HepG2 (cell line): ENCODE data around the gene GPR173. TPM values are rescaled to one million over a fixed set of nuclear protein-coding genes. Genes with fewer than 3 reads are reported as not detected.

Source experiments
- ARNT2 ChIP-seq: sonication (generic); formaldehyde crosslinking; IDR thresholded peaks from 2 replicates; pipeline ENCODE4 v1.8.0; 2022; ENCODE audit warnings: mild to moderate bottlenecking, low read depth, missing genetic modification reagents, moderate library complexity
- CBX5 ChIP-seq: sonication (generic); formaldehyde crosslinking; IDR thresholded peaks from 2 replicates; pipeline ENCODE4 v1.4.0; 2020; ENCODE audit warnings: missing genetic modification reagents, borderline replicate concordance
- DR1 ChIP-seq: sonication (generic); formaldehyde crosslinking; IDR thresholded peaks from 2 replicates; pipeline ENCODE4 v1.8.0; 2021; ENCODE audit warnings: mild to moderate bottlenecking, missing genetic modification reagents, inconsistent platforms
- HES4 ChIP-seq: sonication (generic); formaldehyde crosslinking; IDR thresholded peaks from 2 replicates; pipeline ENCODE4 v1.9.0; 2021; ENCODE audit warnings: mild to moderate bottlenecking, missing genetic modification reagents, borderline replicate concordance
- IRF2 ChIP-seq: IDR thresholded peaks from 2 replicates; pipeline ENCODE4 v1.6.1; 2018; ENCODE audit warnings: missing genetic modification reagents, missing compliant biosample characterization
- KDM3A ChIP-seq: IDR thresholded peaks from 2 replicates; pipeline ENCODE4 v1.6.1; 2018; ENCODE audit warnings: low read depth, missing compliant biosample characterization
- KLF11 ChIP-seq: IDR thresholded peaks from 2 replicates; pipeline ENCODE4 v1.6.1; 2016; ENCODE audit warnings: missing compliant biosample characterization
- KMT2B ChIP-seq: IDR thresholded peaks from 2 replicates; pipeline ENCODE4 v1.6.1; 2016; ENCODE audit warnings: missing genetic modification reagents, missing compliant biosample characterization
- MAX ChIP-seq: IDR thresholded peaks from 2 replicates; pipeline ENCODE4 v1.6.1; 2012; ENCODE audit warnings: inconsistent platforms
- MTF1 ChIP-seq: sonication (generic); formaldehyde crosslinking; IDR thresholded peaks from 2 replicates; pipeline ENCODE4 v1.5.0; 2020; ENCODE audit warnings: missing genetic modification reagents
- MXI1 ChIP-seq: IDR thresholded peaks from 3 replicates; pipeline ENCODE4 v1.6.1; 2012; ENCODE audit warnings: low read depth, low read length, inconsistent platforms, borderline replicate concordance
- NR2C2 ChIP-seq: sonication (generic); formaldehyde crosslinking; IDR thresholded peaks from 2 replicates; pipeline ENCODE4 v1.4.0; 2020; ENCODE audit warnings: missing genetic modification reagents, mild to moderate bottlenecking, moderate library complexity, borderline replicate concordance
- TBP ChIP-seq: sonication (generic); formaldehyde crosslinking; IDR thresholded peaks from 2 replicates; pipeline ENCODE4 v1.5.0; 2020; ENCODE audit warnings: missing genetic modification reagents
- TFAP4 ChIP-seq: sonication (generic); IDR thresholded peaks from 2 replicates; pipeline ENCODE4 v1.6.1; 2016; ENCODE audit warnings: low read depth, borderline replicate concordance
- THAP8 ChIP-seq: sonication (generic); formaldehyde crosslinking; IDR thresholded peaks from 2 replicates; pipeline ENCODE4 v1.5.1; 2020; ENCODE audit warnings: missing genetic modification reagents, mild to moderate bottlenecking, borderline replicate concordance
- ZBTB44 ChIP-seq: sonication (generic); formaldehyde crosslinking; IDR thresholded peaks from 2 replicates; pipeline ENCODE4 v1.4.0; 2020; ENCODE audit warnings: missing genetic modification reagents
- ZNF331 ChIP-seq: sonication (generic); formaldehyde crosslinking; IDR thresholded peaks from 2 replicates; pipeline ENCODE4 v1.4.0; 2020; ENCODE audit warnings: missing genetic modification reagents
- ZNF414 ChIP-seq: sonication (generic); formaldehyde crosslinking; IDR thresholded peaks from 2 replicates; pipeline ENCODE4 v1.5.0; 2020; ENCODE audit warnings: missing genetic modification reagents
- ZNF556 ChIP-seq: sonication (generic); formaldehyde crosslinking; IDR thresholded peaks from 2 replicates; pipeline ENCODE4 v1.4.0; 2020; ENCODE audit warnings: mild to moderate bottlenecking, missing genetic modification reagents, borderline replicate concordance
- ZNF710 ChIP-seq: sonication (generic); formaldehyde crosslinking; IDR thresholded peaks from 2 replicates; pipeline ENCODE4 v1.5.0; 2020; ENCODE audit warnings: mild to moderate bottlenecking, missing genetic modification reagents, borderline replicate concordance
- ZNF766 ChIP-seq: sonication (generic); formaldehyde crosslinking; IDR thresholded peaks from 2 replicates; pipeline ENCODE4 v1.5.0; 2020; ENCODE audit warnings: missing genetic modification reagents, borderline replicate concordance
- ZNF841 ChIP-seq: sonication (generic); formaldehyde crosslinking; IDR thresholded peaks from 2 replicates; pipeline ENCODE4 v1.8.1; 2023; ENCODE audit warnings: missing genetic modification reagents, borderline replicate concordance
- ZZZ3 ChIP-seq: sonication (generic); formaldehyde crosslinking; IDR thresholded peaks from 2 replicates; pipeline ENCODE4 v1.4.0; 2020; ENCODE audit warnings: missing genetic modification reagents, mild to moderate bottlenecking, borderline replicate concordance
- polyA plus RNA-seq, 8 experiments: library from polyadenylated mRNA; depleted of rRNA in 3 of 8; stranded (reverse) in 7 of 8; unstranded in 1 of 8; fragments of >200 nt; fragmentation: Illumina TruSeq in 4 of 8; extraction: Trizol in 4 of 8; gene quantifications; 2 replicates each; pipeline versions ENCODE4 v1.2.1 to v1.2.3, GENCODE V29; 2011 to 2016; ENCODE audit warnings: low read depth in 4 of 8, missing spikeins in 1 of 8, mixed read lengths in 1 of 8; ENCODE audit not compliant: insufficient read depth in 1 of 8
- total RNA-seq, 5 experiments: library from RNA; depleted of rRNA; stranded (reverse); fragments of >200 nt; fragmentation: Illumina TruSeq; extraction: Trizol; gene quantifications; 2 replicates each; pipeline ENCODE4 v1.2.3, GENCODE V29; 2016; ENCODE audit warnings: low read depth in 1 of 5

Gene GPR173
- total and polyA plus RNA-seq, 2 of the 13 experiments (the other 11 are each of a cell fraction or from before 2014, with no cell fraction given) = 0.04 TPM; not detected in 1

GRCh38 chrX:53093748-53094581 lies 45.4 kb downstream of the GPR173 start, which contains the start of gene KANTR (continued):
- TF ChIP-seq ZNF710 (CRISPR knock-in tag) = no peak
- no peak for TF ChIP-seq ZNF414 (CRISPR knock-in tag)
- TF ChIP-seq ZNF331 (CRISPR knock-in tag) = no peak; the same call in 1 of the 2 replicates
- TF ChIP-seq ZNF556 = no peak
- TF ChIP-seq ZNF841 = no peak
- no peak for TF ChIP-seq TFAP4
- peak; percentile 71; the same call in 1 of the 3 replicates for TF ChIP-seq MXI1
- no peak for TF ChIP-seq DR1
- TF ChIP-seq KDM3A = no peak
- TF ChIP-seq IRF2 (CRISPR knock-in tag) = no peak
- TF ChIP-seq KLF11 (CRISPR knock-in tag) = no peak
- TF ChIP-seq ZZZ3 = no peak
- peak; percentile 29; the same call in 1 of the 2 replicates for TF ChIP-seq NR2C2 (CRISPR knock-in tag)
- no peak for TF ChIP-seq MTF1
- no peak for TF ChIP-seq ZNF766 (CRISPR knock-in tag)
- peak; percentile 80 for TF ChIP-seq MAX
- TF ChIP-seq THAP8 (CRISPR knock-in tag) = no peak
- 0 out of 2 replicates have a peak, but pooled peaks have one; percentile 51 for TF ChIP-seq KMT2B (CRISPR knock-in tag)
- no peak for TF ChIP-seq HES4
- no peak for TF ChIP-seq TBP (CRISPR knock-in tag)
- TF ChIP-seq CBX5 (CRISPR knock-in tag) = no peak
- TF ChIP-seq ZBTB44 (CRISPR knock-in tag) = no peak
- no peak for TF ChIP-seq ARNT2 (CRISPR knock-in tag)
